Measurements from ENCODE around the gene C3orf22.

C3orf22 gene

GRCh38 chr3:126500016-126500415 lies 58.7 kb downstream of the C3orf22 start:
- H3K27ac ChIP-seq (ENCODE audit: low read depth, low read length): no peak overlapping the region
- H3K9me3 ChIP-seq (ENCODE audit: control insufficient read depth in 1 of 2, low read length in 2 of 2): no peaks in the 10 kb centered on the region
- H3K9ac ChIP-seq (ENCODE audit: low read depth in 1 of 2, low read length in 2 of 2): no peak overlapping the region
- H3K4me3 ChIP-seq (ENCODE audit: low read depth in 1 of 2, low read length in 2 of 2): no peak overlapping the region
- no peaks in the 10 kb centered on the region for H3K36me3 ChIP-seq (ENCODE audit: control insufficient read depth in 1 of 2, insufficient read depth in 2 of 2, low read length in 2 of 2)
- no peaks in the 10 kb centered on the region for H3K4me1 ChIP-seq (ENCODE audit: control insufficient read depth in 1 of 2, insufficient read depth in 2 of 2, low read length in 2 of 2)
- H3K27me3 ChIP-seq (ENCODE audit: control insufficient read depth in 1 of 2, insufficient read depth in 2 of 2, low read length in 2 of 2): no peaks in the 10 kb centered on the region
